ENCODE results near the gene DNAAF5. TPM values are rescaled to one million over a fixed set of nuclear protein-coding genes. Genes with fewer than 3 reads are reported as not detected.
"Not testable (repeated sequence)": the region's sequence is repeated elsewhere in the genome, so short reads cannot be mapped to it uniquely, and the experiment has no call there.

Gene DNAAF5
- total RNA-seq, 2 experiments from 2014 or later = 25.5 to 27.0 TPM

DNA sequence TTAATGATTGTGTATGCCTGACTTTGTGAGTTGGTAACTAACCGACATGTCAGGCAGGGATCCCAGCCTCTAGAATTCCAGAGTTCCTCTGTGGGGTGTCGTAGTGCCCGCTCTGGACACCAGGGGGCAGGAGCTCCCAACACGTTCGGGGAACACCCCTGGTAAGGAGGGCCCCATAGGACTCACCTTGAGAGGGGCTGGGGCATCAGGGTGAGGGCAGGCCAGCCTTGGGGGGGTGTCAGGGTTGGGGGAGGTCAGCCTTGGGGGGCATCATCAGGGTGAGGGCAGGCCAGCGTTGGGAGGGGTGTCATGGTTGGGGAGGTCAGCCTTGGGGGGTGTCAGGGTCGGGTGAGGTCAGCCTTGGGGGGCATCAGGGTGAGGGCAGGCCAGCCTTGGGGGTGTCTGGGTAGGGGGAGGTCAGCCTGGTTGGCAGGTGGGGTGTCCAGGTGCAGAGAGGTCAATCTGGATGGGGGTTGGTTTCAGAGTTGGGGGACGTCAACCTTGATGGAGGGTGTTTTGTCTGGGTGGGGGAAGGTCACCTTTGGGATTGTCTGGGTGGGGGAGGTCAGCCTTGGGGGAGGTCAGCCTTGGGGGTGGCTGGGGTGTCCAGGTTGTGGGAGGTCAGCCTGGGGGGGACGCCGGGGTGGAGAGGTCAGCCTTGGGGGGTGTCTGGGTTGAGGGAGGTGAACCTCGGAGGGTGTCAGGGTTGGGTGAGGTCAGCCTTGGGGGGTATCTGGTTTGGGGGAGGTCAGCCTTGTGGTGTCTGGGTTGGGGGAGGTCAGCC is 60.2 kb downstream of the DNAAF5 start:
- peaks cover 6% of the 10 kb centered on the region for H3K9me3 Mint-ChIP-seq (ENCODE audit: insufficient read depth)
- no peak overlapping the region for H3K27ac Mint-ChIP-seq
- peaks cover 36% of the 10 kb centered on the region for H3K36me3 Mint-ChIP-seq (ENCODE audit: low read depth)
- ChIA-PET CTCF (interaction anchor here (0.6 to 2.0 kb wide), 8 partner anchors 11 to 470 kb away, joined by 3 to 8 read pairs (median 4); partner anchors contain the start of gene SUN1), POLR2A (no interaction called here)
- H3K27me3 Mint-ChIP-seq (ENCODE audit: low read depth) = no peaks in the 10 kb centered on the region
- ATAC-seq (peak; percentile 78), DNase-seq (peak; percentile 69)
- H3K4me3 Mint-ChIP-seq = no peak overlapping the region
- H3K4me1 Mint-ChIP-seq (ENCODE audit: low read depth) = peaks cover 5% of the 10 kb centered on the region

DNA sequence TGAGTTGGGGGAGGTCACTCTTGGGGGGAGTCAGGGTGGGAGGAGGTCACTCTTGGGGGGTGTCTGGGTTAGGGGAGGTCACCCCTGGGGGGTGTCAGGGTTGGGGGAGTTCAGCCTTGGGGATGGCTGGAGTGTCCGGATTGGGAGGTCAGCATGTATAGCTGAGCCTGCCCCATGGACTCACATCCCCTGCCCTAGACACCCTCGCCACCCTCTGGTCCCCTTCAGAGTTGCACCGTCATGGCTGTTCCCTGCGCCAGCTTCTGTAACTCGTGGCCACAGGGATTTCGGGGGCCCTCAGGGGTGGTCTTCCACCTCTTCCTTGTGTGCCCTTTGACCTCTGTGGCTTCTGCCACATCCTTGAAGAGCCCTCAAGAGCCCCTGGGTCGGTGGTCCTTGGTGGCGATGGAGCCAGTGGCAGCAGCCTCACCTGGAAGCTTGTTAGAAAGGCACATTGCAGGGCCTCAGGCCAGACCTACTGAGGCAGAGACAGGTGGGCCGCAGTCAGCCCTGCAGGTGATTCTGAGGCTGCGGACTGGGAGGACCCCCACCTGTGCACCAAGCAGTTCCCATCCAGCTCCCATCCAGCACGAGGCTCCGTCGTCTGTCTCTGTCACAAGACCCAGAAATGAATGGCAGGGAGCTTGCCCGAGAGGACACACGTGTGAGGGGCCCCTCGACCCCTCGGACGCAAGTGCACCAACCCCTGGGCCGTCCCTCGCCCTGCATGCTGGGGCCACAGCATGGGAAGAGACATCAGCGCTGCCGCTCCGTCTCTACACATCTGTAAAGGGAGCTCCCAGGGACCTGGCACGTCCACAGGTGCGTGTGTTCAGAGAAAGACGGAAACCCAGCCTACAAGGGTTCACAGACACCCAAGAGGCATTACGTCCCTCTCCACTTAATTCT is 61.1 kb downstream of the DNAAF5 start:
- H3K27me3 Mint-ChIP-seq (ENCODE audit: low read depth) = no peaks in the 10 kb centered on the region
- DNase-seq (no peak), ATAC-seq (no peak)
- peaks cover 28% of the 10 kb centered on the region for H3K36me3 Mint-ChIP-seq (ENCODE audit: low read depth)
- H3K4me1 Mint-ChIP-seq (ENCODE audit: low read depth) = peaks cover 5% of the 10 kb centered on the region
- ChIA-PET CTCF (interaction anchor here (1.4 to 4.3 kb wide), 3 partner anchors 26 to 88 kb away, joined by 3 to 33 read pairs (median 8); no protein-coding TSS in a partner anchor), POLR2A (no interaction called here)
- no peak overlapping the region for H3K27ac Mint-ChIP-seq
- no peak overlapping the region for H3K4me3 Mint-ChIP-seq
- peaks cover 6% of the 10 kb centered on the region for H3K9me3 Mint-ChIP-seq (ENCODE audit: insufficient read depth)

DNA sequence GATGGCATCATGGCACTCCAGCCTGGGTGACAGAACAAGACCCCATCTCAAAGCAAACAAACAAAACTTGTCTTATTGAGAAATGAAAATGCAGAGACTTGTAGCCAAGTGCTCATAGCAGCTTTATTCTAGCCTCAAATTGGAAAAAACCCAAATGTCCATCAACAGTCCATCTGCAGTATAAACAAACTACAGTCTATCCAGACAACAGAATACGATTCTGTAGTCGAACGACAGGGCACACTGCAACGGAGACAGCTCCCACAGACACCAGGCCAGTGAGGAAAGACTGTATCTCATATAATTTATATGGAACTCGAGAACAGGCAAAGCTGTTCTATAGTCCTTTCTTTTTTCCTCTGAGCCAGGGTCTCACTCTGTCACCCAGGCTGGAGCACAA is 65.0 kb downstream of the DNAAF5 start:
- Mint-ChIP-seq H3K4me3 (no peak overlapping the region), H3K9me3 (ENCODE audit: insufficient read depth) (peaks cover 6% of the 10 kb centered on the region), H3K36me3 (ENCODE audit: low read depth) (peaks cover 13% of the 10 kb centered on the region), H3K4me1 (ENCODE audit: low read depth) (no peaks in the 10 kb centered on the region), H3K27ac (no peak overlapping the region), H3K27me3 (ENCODE audit: low read depth) (no peaks in the 10 kb centered on the region)
- DNase-seq (no peak), ATAC-seq (no peak)
- CTCF ChIA-PET = interaction anchor here (4.3 kb wide), 1 partner anchor 81 kb away, joined by 33 read pairs; no protein-coding TSS in a partner anchor
- POLR2A ChIA-PET = no interaction called here

DNA sequence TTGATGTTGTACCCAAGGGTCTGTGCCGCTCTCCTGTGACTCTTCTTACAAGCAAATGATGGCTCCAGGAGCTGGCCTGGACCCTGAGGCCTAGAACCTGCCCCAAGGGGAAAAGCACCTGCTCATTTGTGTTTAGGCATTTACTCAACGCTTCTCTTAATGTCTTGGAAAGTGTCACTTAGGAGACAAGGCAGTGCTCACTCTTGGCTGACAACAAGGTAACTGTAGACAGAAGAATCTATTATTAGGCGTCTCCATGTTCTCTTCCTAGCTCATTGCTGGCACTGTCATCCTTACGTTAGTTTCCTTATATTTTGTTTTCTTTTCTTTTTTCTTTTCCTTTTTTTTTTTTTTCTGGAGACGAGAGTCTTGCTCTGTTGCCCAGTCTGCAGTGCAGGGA is 67.7 kb downstream of the DNAAF5 start:
- ChIA-PET CTCF (no interaction called here), POLR2A (no interaction called here)
- ATAC-seq (no peak), DNase-seq (no peak)
- Mint-ChIP-seq H3K4me1 (ENCODE audit: low read depth) (no peaks in the 10 kb centered on the region), H3K27me3 (ENCODE audit: low read depth) (no peaks in the 10 kb centered on the region), H3K9me3 (ENCODE audit: insufficient read depth) (peaks cover 3% of the 10 kb centered on the region), H3K36me3 (ENCODE audit: low read depth) (peaks cover 5% of the 10 kb centered on the region), H3K27ac (no peak overlapping the region), H3K4me3 (no peak overlapping the region)

DNA sequence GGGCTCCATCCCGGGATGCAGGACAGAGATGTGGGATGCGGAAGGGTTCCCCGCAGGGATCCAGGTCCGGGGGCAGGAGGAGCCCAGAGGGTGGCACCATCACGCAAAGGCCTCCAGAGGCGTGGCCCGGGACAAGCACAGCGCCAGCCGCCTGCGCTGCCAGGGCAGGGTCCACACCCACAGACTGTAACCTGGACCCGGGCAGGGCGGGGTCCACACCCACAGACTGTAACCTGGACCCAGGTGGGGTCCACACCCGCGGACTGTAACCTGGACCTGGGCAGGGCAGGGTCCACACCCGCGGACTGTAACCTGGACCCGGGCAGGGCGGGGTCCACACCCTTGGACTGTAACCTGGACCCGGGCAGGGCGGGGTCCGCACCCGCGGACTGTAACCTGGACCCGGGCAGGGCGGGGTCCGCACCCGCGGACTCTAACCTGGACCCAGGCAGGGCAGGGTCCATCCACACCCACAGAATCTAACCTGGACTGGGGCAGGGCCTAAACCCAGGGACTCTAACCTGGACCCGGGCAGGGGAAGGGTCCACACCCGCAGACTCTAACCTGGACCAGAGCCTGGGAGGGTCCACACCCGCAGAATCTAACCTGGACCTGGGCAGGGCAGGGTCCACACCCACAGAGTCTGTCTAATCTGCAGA is 68.3 kb downstream of the DNAAF5 start:
- H3K27me3 Mint-ChIP-seq (ENCODE audit: low read depth) = no peaks in the 10 kb centered on the region
- DNase-seq (no peak), ATAC-seq (no peak)
- H3K36me3 Mint-ChIP-seq (ENCODE audit: low read depth) = peaks cover 2% of the 10 kb centered on the region
- no peaks in the 10 kb centered on the region for H3K9me3 Mint-ChIP-seq (ENCODE audit: insufficient read depth)
- POLR2A ChIA-PET = no interaction called here
- no peak overlapping the region for H3K4me3 Mint-ChIP-seq
- H3K4me1 Mint-ChIP-seq (ENCODE audit: low read depth) = no peaks in the 10 kb centered on the region
- no peak overlapping the region for H3K27ac Mint-ChIP-seq
- CTCF ChIA-PET = no interaction called here

DNA sequence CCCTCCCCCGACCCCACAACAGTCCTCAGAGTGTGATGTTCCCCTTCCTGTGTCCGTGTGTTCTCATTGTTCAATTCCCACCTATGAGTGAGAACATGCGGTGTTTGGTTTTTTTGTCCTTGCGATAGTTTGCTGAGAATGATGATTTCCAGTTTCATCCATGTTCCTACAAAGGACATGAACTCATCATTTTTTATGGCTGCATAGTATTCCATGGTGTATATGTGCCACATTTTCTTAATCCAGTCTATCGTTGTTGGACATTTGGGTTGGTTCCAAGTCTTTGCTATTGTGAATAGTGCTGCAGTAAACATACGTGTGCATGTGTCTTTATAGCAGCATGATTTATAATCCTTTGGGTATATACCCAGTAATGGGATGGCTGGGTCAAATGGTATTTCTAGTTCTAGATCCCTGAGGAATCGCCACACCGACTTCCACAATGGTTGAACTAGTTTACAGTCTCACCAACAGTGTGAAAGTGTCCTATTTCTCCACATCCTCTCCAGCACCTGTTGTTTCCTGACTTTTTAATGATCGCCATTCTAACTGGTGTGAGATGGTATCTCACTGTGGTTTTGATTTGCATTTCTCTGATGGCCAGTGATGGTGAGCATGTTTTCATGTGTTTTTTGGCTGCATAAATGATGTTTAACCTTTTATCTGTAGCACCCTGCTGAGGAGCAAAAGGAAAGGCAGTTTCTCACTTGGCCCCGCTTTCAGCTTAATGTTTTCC is 70.1 kb downstream of the DNAAF5 start:
- H3K4me1 Mint-ChIP-seq (ENCODE audit: low read depth); H3K27me3 Mint-ChIP-seq (ENCODE audit: low read depth); H3K4me3 Mint-ChIP-seq; H3K9me3 Mint-ChIP-seq (ENCODE audit: insufficient read depth); H3K36me3 Mint-ChIP-seq (ENCODE audit: low read depth); POLR2A ChIA-PET; ATAC-seq; H3K27ac Mint-ChIP-seq; DNase-seq; CTCF ChIA-PET: not testable (repeated sequence)

DNA sequence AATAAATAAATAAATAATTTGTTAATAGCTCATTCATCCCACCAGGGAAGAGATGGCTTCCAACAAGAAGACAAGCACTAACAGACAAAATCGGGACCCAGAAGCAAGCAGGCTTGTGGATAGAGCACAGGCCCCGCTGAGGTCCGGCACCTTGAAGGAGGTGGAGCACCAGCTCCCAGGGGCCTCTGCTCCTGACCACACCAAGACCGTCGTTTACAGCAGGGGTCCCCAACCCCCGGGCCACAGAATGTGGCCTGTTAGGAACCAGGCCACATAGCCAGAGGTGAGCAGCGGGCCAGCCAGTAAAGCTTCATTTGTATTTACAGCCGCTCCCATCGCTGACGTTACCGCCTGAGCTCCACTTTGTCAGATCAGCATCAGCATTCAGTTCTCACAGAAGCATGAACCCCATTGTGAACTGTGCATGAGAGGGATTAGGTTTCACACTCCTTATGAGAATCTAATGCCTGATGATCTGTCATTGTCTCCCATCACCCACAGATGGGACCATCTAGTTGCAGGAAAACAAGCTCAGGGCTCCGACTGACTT is 72.5 kb downstream of the DNAAF5 start:
- ChIA-PET POLR2A (no interaction called here), CTCF (no interaction called here)
- no peak for DNase-seq
- no peaks in the 10 kb centered on the region for H3K27me3 Mint-ChIP-seq (ENCODE audit: low read depth)
- H3K9me3 Mint-ChIP-seq (ENCODE audit: insufficient read depth) = no peaks in the 10 kb centered on the region
- H3K27ac Mint-ChIP-seq = no peak overlapping the region
- no peak for ATAC-seq
- no peak overlapping the region for H3K4me3 Mint-ChIP-seq
- H3K4me1 Mint-ChIP-seq (ENCODE audit: low read depth) = no peaks in the 10 kb centered on the region
- H3K36me3 Mint-ChIP-seq (ENCODE audit: low read depth) = no peaks in the 10 kb centered on the region

DNA sequence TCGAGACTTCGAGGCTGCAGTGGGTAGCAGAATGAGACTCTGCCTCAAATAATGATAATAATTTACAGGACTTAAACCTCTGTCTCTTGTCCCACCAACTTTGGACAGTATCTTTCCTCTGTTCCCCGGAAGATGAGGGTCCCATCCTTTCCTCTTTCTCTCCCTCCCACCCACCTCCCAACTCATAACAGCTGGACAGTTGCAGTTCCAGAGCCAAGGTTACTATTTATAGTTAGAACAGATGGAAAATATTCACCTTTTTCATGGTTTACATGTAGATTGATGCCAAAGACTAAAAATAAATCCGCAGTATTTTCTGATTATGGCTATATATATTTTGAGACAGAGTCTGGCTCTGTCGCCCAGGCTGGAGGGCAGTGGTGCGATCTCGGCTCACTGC is 74.2 kb downstream of the DNAAF5 start:
- Mint-ChIP-seq H3K4me3 (no peak overlapping the region), H3K4me1 (ENCODE audit: low read depth) (no peaks in the 10 kb centered on the region), H3K27ac (no peak overlapping the region), H3K36me3 (ENCODE audit: low read depth) (no peaks in the 10 kb centered on the region), H3K27me3 (ENCODE audit: low read depth) (no peaks in the 10 kb centered on the region), H3K9me3 (ENCODE audit: insufficient read depth) (no peaks in the 10 kb centered on the region)
- DNase-seq (no peak), ATAC-seq (no peak)
- CTCF ChIA-PET = no interaction called here
- POLR2A ChIA-PET = interaction anchor here (0.7 kb wide), 1 partner anchor 16 kb away, joined by 3 read pairs; no protein-coding TSS in a partner anchor

DNA sequence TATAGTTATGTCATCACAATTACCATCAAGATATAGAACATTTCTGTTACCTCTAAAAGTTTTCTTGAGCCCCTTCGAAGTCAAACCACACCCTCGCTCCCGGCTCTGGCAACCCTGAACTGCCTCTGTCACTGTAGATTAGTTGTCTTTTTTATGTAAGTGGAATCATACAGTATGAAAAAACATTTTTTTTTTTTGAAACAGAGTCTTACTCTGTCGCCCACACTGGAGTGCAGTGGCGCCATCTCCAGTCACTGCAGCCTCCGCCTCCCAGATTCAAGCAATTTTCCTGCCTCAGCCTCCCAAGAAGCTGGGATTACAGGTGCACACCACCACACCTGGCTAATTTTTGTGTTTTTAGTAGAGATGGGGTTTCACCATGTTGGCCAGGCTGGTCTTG is 74.9 kb downstream of the DNAAF5 start:
- H3K4me1 Mint-ChIP-seq (ENCODE audit: low read depth); CTCF ChIA-PET; H3K27me3 Mint-ChIP-seq (ENCODE audit: low read depth); H3K4me3 Mint-ChIP-seq; DNase-seq; H3K9me3 Mint-ChIP-seq (ENCODE audit: insufficient read depth); H3K36me3 Mint-ChIP-seq (ENCODE audit: low read depth); POLR2A ChIA-PET; H3K27ac Mint-ChIP-seq; ATAC-seq: not testable (repeated sequence)

DNA sequence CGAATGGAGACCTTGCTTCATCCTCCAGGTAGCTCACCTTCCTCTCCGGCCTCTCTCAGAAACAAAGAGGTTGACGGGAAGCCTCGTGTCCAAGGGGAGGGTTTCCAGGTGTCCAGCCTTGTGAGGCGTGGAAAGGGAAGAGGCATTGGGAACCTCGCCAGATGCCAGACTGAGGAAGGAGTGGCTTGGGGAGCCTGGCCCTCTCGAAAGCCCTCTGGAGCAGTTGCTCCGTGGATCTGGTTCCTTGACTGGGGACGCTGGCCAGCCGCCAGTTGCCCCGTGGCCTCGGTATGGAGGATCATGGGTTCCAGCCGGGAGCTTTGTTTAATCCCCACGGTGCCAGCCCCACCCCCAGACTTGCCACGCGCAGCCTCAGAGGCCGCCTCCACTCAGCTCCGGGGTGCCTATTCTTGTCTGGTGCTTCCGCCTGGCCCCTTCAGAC is 75.5 kb downstream of the DNAAF5 start:
- no peak for DNase-seq
- H3K27me3 Mint-ChIP-seq (ENCODE audit: low read depth) = no peaks in the 10 kb centered on the region
- CTCF ChIA-PET = interaction anchor here (0.9 kb wide), 1 partner anchor 9 kb away, joined by 3 read pairs; no protein-coding TSS in a partner anchor

More for the DNA sequence above, 75.5 kb downstream of the DNAAF5 start:
- ATAC-seq = no peak
- POLR2A ChIA-PET = no interaction called here
- Mint-ChIP-seq H3K9me3 (ENCODE audit: insufficient read depth) (no peaks in the 10 kb centered on the region), H3K36me3 (ENCODE audit: low read depth) (no peaks in the 10 kb centered on the region), H3K4me1 (ENCODE audit: low read depth) (no peaks in the 10 kb centered on the region), H3K27ac (no peak overlapping the region), H3K4me3 (no peak overlapping the region)
